Measurements from ENCODE around the gene MS4A12. TPM values are rescaled to one million over a fixed set of nuclear protein-coding genes. Genes with fewer than 3 reads are reported as not detected.
"Not testable (repeated sequence)": the region's sequence is repeated elsewhere in the genome, so short reads cannot be mapped to it uniquely, and the experiment has no call there.

Gene MS4A12
- not detected for total RNA-seq
- not detected for total RNA-seq (2013)

DNA sequence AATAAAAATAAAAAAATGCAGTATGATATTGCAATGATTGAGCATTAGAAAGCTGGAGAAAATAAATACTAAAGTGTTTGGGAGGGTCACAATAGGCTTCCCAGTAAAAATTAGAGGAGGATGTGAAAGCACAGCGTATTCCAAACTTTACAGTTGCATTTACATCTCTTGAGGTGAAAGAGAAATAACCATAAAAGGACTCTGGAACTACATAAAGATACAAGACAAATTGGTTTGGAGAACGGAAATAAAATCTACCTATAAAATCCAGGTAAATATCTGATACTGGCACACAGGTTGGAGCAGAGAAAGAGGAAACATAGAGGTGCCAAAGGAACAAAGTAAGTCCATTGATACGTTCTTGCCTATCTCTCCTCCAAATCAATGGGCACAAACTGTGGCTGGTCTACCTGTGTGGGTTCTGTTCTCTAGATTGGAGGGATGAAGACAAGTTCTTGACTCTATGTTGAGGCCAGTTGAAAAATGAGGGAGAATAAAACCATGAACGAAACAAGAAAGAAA, at the start of gene MS4A12:
Gene MS4A12, plus strand, starts transcription at position 291 of the 522 bp plus-strand sequence. CDS start 4,541 bp downstream, outside the sequence.
- Mint-ChIP-seq H3K27ac (no peak within 1 kb of the TSS), H3K4me3 (no peak within 1 kb of the TSS), H3K27me3 (ENCODE audit: low read depth in 2 of 2) (peaks cover 15 to 42% of the 10 kb centered on the region in 2 donors), H3K36me3 (no peaks in the 10 kb centered on the region), H3K9me3 (no peaks in the 10 kb centered on the region), H3K4me1 (no peaks in the 10 kb centered on the region)
- intact Hi-C loops (cut with micrococcal nuclease) = no loop called here
- no peak for DNase-seq
- no peaks in the 10 kb centered on the region for H3K4me1 ChIP-seq (ENCODE audit: control insufficient read depth, insufficient read depth, low read length)
- TF ChIP-seq CTCF (IDR thresholded peaks at IDR 0.05) = no peak
- H3K27me3 ChIP-seq (ENCODE audit: control insufficient read depth, insufficient read depth, low read length) = no peaks in the 10 kb centered on the region
- no peak for ATAC-seq
- 86% methylated on average over 1 of the region's 4 CpGs for WGBS (ENCODE audit: insufficient coverage)
- H3K36me3 ChIP-seq (ENCODE audit: control insufficient read depth, insufficient read depth, low read length) = no peaks in the 10 kb centered on the region
- no peak within 1 kb of the TSS for H3K27ac ChIP-seq (ENCODE audit: low read length)
- H3K4me3 ChIP-seq (ENCODE audit: low read length) = no peak within 1 kb of the TSS
- no peaks in the 10 kb centered on the region for H3K9me3 ChIP-seq (ENCODE audit: control insufficient read depth, insufficient read depth, low read length)

DNA sequence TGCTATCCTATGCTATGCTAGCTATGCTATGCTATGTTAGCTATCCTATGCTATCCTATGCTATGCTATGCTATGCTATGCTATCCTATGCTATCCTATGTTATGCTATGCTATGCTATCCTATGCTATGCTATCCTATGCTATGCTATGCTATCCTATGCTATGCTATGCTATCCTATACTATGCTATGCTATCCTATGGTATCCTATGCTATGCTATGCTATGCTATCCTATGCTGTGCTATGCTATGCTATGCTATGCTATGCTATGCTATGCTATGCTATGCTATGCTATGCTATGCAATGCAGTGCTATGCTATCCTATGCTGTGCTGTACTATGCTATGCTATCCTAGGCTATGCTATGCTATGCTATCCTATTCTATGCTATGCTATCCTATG, 45.5 kb upstream of the MS4A12 start:
- Mint-ChIP-seq H3K4me1 (peaks cover 18 to 20% of the 10 kb centered on the region in 2 donors), H3K27me3 (ENCODE audit: low read depth in 2 of 2) (no peaks in the 10 kb centered on the region), H3K9me3 (no peaks in the 10 kb centered on the region), H3K36me3 (no peaks in the 10 kb centered on the region), H3K4me3 (peak overlapping the region; percentile 97), H3K27ac (peak overlapping the region; percentile 80 to 89)
- intact Hi-C loops (cut with micrococcal nuclease) = no loop called here
- DNase-seq = no peak
- Histone ChIP-seq H3K4me1 (ENCODE audit: control insufficient read depth, insufficient read depth, low read length) (peaks cover 5% of the 10 kb centered on the region), H3K4me3 (ENCODE audit: low read length) (peak overlapping the region; percentile 48), H3K27ac (ENCODE audit: low read length) (no peak overlapping the region), H3K9me3 (ENCODE audit: control insufficient read depth, insufficient read depth, low read length) (no peaks in the 10 kb centered on the region), H3K27me3 (ENCODE audit: control insufficient read depth, insufficient read depth, low read length) (no peaks in the 10 kb centered on the region), H3K36me3 (ENCODE audit: control insufficient read depth, insufficient read depth, low read length) (no peaks in the 10 kb centered on the region)
- no peak for TF ChIP-seq CTCF (IDR thresholded peaks at IDR 0.05)
- no peak for ATAC-seq

- no peaks in the 10 kb centered on the region for H3K36me3 Mint-ChIP-seq
- H3K9me3 Mint-ChIP-seq = no peaks in the 10 kb centered on the region
- no peaks in the 10 kb centered on the region for H3K27me3 Mint-ChIP-seq (ENCODE audit: low read depth in 2 of 2)
- TF ChIP-seq CTCF (IDR thresholded peaks at IDR 0.05) = no peak
- H3K27ac ChIP-seq (ENCODE audit: low read length) = no peak overlapping the region
- H3K4me3 ChIP-seq (ENCODE audit: low read length) = no peak overlapping the region
- H3K4me3 Mint-ChIP-seq = no peak overlapping the region
- H3K27me3 ChIP-seq (ENCODE audit: control insufficient read depth, insufficient read depth, low read length) = no peaks in the 10 kb centered on the region
- H3K4me1 ChIP-seq (ENCODE audit: control insufficient read depth, insufficient read depth, low read length) = peaks cover 5% of the 10 kb centered on the region
- H3K9me3 ChIP-seq (ENCODE audit: control insufficient read depth, insufficient read depth, low read length) = no peaks in the 10 kb centered on the region
- peak overlapping the region; percentile 0 to 80 for H3K27ac Mint-ChIP-seq
- no peaks in the 10 kb centered on the region for H3K36me3 ChIP-seq (ENCODE audit: control insufficient read depth, insufficient read depth, low read length)
- DNase-seq (no peak), ATAC-seq (no peak)
- intact Hi-C loops (cut with micrococcal nuclease) = no loop called here
- H3K4me1 Mint-ChIP-seq = peaks cover 18 to 20% of the 10 kb centered on the region in 2 donors
Observed at GRCh38 chr11:60447846-60448245, 44.7 kb upstream of the MS4A12 start.

- WGBS (ENCODE audit: insufficient coverage) = 95% methylated on average over 25 of the region's 32 CpGs
- intact Hi-C loops (cut with micrococcal nuclease) = not testable (repeated sequence)
- H3K4me1 Mint-ChIP-seq = peaks cover 25 to 29% of the 10 kb centered on the region in 2 donors
Observed at GRCh38 chr11:60451185-60451584, 41.4 kb upstream of the MS4A12 start.

More at GRCh38 chr11:60451185-60451584, 41.4 kb upstream of the MS4A12 start:
- not testable (repeated sequence) for H3K27me3 ChIP-seq (ENCODE audit: control insufficient read depth, insufficient read depth, low read length); H3K27me3 Mint-ChIP-seq (ENCODE audit: low read depth in 2 of 2); DNase-seq; H3K36me3 Mint-ChIP-seq; ATAC-seq; H3K27ac ChIP-seq (ENCODE audit: low read length); H3K9me3 Mint-ChIP-seq; H3K9me3 ChIP-seq (ENCODE audit: control insufficient read depth, insufficient read depth, low read length); H3K27ac Mint-ChIP-seq; H3K4me3 ChIP-seq (ENCODE audit: low read length); H3K36me3 ChIP-seq (ENCODE audit: control insufficient read depth, insufficient read depth, low read length); H3K4me3 Mint-ChIP-seq
- peaks cover 12% of the 10 kb centered on the region for H3K4me1 ChIP-seq (ENCODE audit: control insufficient read depth, insufficient read depth, low read length)

Measured in natural killer cell (primary cell).